Measurements from ENCODE around the gene TENM3. TPM values are rescaled to one million over a fixed set of nuclear protein-coding genes. Genes with fewer than 3 reads are reported as not detected.

Gene TENM3
- total RNA-seq, 1 donor from 2014 or later = 2.8 TPM

DNA sequence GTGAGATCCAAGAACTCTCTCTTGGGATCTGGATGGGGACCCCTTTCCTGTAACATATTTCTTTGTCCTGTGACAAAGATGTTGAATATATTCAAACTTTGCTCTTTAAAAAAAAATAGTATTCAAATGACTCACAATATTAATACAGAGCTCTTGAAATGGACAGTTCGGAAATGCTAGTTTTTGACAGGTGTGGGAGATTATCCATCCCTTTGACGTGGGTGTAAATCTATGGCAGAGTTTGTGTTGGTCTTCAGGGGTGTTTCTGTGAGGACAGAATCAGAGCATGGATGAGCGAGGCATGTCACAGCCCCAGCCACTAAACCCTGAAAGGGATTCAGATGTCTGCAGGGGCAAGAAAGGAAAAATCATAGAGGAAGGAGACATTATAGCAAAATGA, 25.8 kb downstream of the TENM3 start:
- H3K36me3 ChIP-seq = no peaks in the 10 kb centered on the region
- H3K4me1 ChIP-seq = no peaks in the 10 kb centered on the region
- H3K27ac ChIP-seq = no peak overlapping the region
- DNase-seq (ENCODE audit: low spot score in 2 of 2) = no peak
- H3K4me3 ChIP-seq = no peak overlapping the region
- intact Hi-C loops (cut with DNase I) = no loop called here
- no peaks in the 10 kb centered on the region for H3K9me3 ChIP-seq
- TF ChIP-seq, protein P1, sequence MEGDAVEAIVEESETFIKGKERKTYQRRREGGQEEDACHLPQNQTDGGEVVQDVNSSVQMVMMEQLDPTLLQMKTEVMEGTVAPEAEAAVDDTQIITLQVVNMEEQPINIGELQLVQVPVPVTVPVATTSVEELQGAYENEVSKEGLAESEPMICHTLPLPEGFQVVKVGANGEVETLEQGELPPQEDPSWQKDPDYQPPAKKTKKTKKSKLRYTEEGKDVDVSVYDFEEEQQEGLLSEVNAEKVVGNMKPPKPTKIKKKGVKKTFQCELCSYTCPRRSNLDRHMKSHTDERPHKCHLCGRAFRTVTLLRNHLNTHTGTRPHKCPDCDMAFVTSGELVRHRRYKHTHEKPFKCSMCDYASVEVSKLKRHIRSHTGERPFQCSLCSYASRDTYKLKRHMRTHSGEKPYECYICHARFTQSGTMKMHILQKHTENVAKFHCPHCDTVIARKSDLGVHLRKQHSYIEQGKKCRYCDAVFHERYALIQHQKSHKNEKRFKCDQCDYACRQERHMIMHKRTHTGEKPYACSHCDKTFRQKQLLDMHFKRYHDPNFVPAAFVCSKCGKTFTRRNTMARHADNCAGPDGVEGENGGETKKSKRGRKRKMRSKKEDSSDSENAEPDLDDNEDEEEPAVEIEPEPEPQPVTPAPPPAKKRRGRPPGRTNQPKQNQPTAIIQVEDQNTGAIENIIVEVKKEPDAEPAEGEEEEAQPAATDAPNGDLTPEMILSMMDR (IDR thresholded peaks at IDR 0.05) = no peak
- no peaks in the 10 kb centered on the region for H3K27me3 ChIP-seq

DNA sequence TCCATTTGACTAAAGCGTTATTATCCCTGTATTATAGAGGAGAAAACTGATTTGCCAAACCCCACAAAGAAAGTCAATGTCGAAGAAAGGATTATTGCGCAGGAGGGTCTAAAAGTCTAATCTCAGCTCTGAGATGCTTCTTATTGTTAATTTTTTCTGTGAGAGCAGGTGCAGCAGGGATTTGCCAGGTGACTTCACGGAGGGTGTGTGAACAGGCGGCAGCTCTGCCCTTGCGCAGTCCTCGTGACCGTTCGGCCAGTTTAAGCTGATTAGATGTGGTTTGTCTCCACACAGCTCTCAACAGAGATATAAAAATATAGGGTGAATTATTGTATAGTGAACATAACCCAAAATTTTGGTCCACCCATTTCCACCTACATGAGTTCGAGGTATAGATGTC, 28.5 kb downstream of the TENM3 start:
- no peaks in the 10 kb centered on the region for H3K9me3 ChIP-seq
- H3K36me3 ChIP-seq = no peaks in the 10 kb centered on the region
- H3K4me1 ChIP-seq = no peaks in the 10 kb centered on the region
- DNase-seq (ENCODE audit: low spot score in 2 of 2) = no peak
- H3K27ac ChIP-seq = no peak overlapping the region
- intact Hi-C loops (cut with DNase I) = no loop called here
- TF ChIP-seq, protein P1 (IDR thresholded peaks at IDR 0.05) = no peak
- no peaks in the 10 kb centered on the region for H3K27me3 ChIP-seq
- no peak overlapping the region for H3K4me3 ChIP-seq

DNA sequence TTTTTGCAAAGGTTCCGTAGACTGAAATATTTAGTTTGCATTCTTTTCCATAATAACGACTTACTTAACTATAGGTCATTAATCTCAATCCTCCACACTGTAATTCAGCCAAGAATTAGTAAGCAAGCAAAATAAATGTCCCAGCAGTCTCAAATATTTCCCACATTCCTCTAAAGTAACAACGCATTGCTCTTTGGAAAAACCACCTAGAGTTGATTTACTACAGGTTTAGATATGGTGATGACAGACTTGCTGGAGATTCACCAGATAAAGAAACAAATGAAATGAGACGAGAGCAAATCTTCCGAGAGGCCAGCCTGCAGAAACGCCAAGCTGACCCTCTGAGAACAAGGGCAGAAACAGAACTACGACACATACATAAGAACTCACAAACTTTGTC, 28.9 kb downstream of the TENM3 start:
- H3K27ac ChIP-seq = no peak overlapping the region
- intact Hi-C loops (cut with DNase I) = no loop called here
- no peaks in the 10 kb centered on the region for H3K27me3 ChIP-seq
- no peak for DNase-seq (ENCODE audit: low spot score in 2 of 2)
- H3K36me3 ChIP-seq = no peaks in the 10 kb centered on the region
- TF ChIP-seq, protein P1 (IDR thresholded peaks at IDR 0.05) = no peak
- no peaks in the 10 kb centered on the region for H3K9me3 ChIP-seq
- no peaks in the 10 kb centered on the region for H3K4me1 ChIP-seq
- H3K4me3 ChIP-seq = no peak overlapping the region

DNA sequence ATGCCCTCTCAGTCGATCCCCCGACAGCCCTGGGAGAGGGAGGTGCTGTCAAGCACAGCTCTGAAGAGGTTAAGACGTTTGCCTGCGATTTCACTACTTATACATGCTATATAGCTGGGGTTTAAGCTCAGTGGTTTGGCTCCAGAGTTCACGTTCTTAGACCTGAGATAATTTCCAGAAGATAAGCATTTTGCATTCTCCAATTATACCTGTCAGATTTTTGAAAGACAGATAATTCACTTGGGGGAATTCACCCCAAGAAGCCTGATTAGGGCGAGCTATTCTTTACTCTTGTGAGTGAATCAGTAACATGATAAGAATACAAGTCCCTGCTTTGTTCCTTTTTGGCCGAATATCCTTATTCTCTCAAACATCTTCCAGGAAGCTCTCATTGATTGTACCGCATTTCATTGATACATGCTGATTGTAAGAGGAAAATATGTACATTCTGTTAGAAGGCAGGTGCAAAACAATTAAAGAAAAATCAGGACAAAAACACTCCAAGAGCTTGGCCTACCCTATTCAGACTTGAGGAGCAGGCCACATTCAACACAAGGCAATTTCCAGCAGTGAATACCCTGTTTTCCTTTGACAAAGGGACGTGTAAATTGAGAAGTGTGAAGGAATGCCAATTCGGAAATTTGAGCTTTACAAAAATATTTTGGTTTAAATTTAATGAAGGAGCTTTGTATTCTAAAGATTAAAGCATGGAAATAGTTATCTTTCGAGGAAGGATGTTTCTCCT, 30.2 kb downstream of the TENM3 start:
- TF ChIP-seq, protein P1 (IDR thresholded peaks at IDR 0.05) = no peak
- H3K9me3 ChIP-seq = no peaks in the 10 kb centered on the region
- no peak overlapping the region for H3K27ac ChIP-seq
- H3K36me3 ChIP-seq = no peaks in the 10 kb centered on the region
- no peaks in the 10 kb centered on the region for H3K27me3 ChIP-seq
- DNase-seq (ENCODE audit: low spot score in 2 of 2) = no peak
- no peaks in the 10 kb centered on the region for H3K4me1 ChIP-seq
- H3K4me3 ChIP-seq = no peak overlapping the region
- intact Hi-C loops (cut with DNase I) = no loop called here

DNA sequence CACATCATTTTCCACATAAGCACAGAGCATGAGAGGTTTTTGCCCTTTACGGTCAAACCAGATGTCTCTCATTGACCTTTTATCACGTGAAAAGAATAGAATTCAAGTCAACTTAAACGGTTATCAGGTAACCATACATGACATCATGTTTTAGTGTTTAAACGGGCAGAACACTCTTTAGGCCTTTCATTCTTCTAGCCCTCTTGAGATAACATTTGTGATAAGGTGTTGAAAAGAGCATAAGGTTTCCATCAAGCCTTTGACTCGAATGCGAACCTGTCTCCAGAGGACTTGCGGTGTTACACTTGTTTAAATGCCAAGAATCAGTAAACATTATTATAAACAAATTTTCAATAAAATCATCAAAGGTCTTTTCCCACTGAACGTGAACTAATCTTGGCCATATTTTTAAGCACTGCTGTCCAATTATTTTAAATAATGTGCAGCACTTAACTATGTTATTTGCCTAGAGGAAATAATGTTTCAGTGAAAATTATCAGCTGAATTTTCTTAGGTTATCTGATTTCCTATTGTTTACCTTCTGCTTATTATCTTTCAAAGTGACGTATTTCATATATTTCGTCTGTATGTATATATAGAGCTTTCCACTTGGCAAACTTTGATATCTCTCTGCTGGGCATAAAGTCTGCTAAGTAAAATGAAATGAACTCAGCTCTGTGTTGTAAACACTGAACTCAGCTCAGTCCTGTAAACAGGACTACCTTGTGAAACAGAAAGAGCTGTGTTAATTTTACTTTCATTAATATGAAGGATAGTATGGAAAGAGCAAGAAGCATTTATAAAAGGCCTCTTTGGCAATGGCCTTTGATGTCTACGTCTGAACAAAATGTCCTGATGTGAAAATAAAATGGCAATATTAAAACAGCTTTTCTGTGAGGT, 33.3 kb downstream of the TENM3 start:
- H3K27ac ChIP-seq = no peak overlapping the region

More for the DNA sequence above, 33.3 kb downstream of the TENM3 start:
- no peak overlapping the region for H3K4me3 ChIP-seq
- intact Hi-C loops (cut with DNase I) = no loop called here
- H3K27me3 ChIP-seq = no peaks in the 10 kb centered on the region
- no peaks in the 10 kb centered on the region for H3K36me3 ChIP-seq
- TF ChIP-seq, protein P1 (IDR thresholded peaks at IDR 0.05) = no peak
- no peaks in the 10 kb centered on the region for H3K4me1 ChIP-seq
- no peaks in the 10 kb centered on the region for H3K9me3 ChIP-seq
- no peak for DNase-seq (ENCODE audit: low spot score in 2 of 2)

All from ascending aorta (tissue), 2 donors.